A204.1 (cell line): ENCODE results near the gene LRRK1.

ENCODE experiments used
- FAIRE-seq: peaks from 2 replicates; lab custom pipeline; 2012; peaks lifted over from hg19 to GRCh38; lab: Jason Lieb, UNC

Gene LRRK1

GRCh38 chr15:100981086-100981485, 61.9 kb downstream of the LRRK1 start:
- no peak for FAIRE-seq

- FAIRE-seq, result no peak
Observed at GRCh38 chr15:100983221-100983620, 64.1 kb downstream of the LRRK1 start.

GRCh38 chr15:100985401-100985800, 66.2 kb downstream of the LRRK1 start:
- no peak for FAIRE-seq

- no peak for FAIRE-seq
Observed at GRCh38 chr15:100986158-100986896, 67.2 kb downstream of the LRRK1 start.

GRCh38 chr15:100987143-100987542, 68.0 kb downstream of the LRRK1 start:
- FAIRE-seq, result no peak

- no peak for FAIRE-seq
Observed at GRCh38 chr15:100988297-100988696, 69.1 kb downstream of the LRRK1 start.

GRCh38 chr15:100988857-100989256, 69.7 kb downstream of the LRRK1 start:
- no peak for FAIRE-seq

GRCh38 chr15:100994597-100995446, 75.7 kb downstream of the LRRK1 start:
- FAIRE-seq, result no peak

- FAIRE-seq, result no peak
Observed at GRCh38 chr15:100995471-100996430, 76.6 kb downstream of the LRRK1 start.

- FAIRE-seq, result no peak
Observed at GRCh38 chr15:100997442-100997841, 78.3 kb downstream of the LRRK1 start.

- no peak for FAIRE-seq
Observed at GRCh38 chr15:100998630-100999029, 79.5 kb downstream of the LRRK1 start.

- no peak for FAIRE-seq
Observed at GRCh38 chr15:100999369-100999768, 80.2 kb downstream of the LRRK1 start.

- FAIRE-seq, result no peak
Observed at GRCh38 chr15:101000271-101000681, 81.1 kb downstream of the LRRK1 start.

GRCh38 chr15:101001056-101001455, 81.9 kb downstream of the LRRK1 start:
- no peak for FAIRE-seq

GRCh38 chr15:101001796-101002195, 82.6 kb downstream of the LRRK1 start:
- FAIRE-seq, result no peak

- FAIRE-seq, result no peak
Observed at GRCh38 chr15:101003081-101003480, 83.9 kb downstream of the LRRK1 start.

GRCh38 chr15:101003706-101004105, 84.5 kb downstream of the LRRK1 start:
- FAIRE-seq, result no peak

GRCh38 chr15:101004500-101004899, 85.3 kb downstream of the LRRK1 start:
- no peak for FAIRE-seq

- no peak for FAIRE-seq
Observed at GRCh38 chr15:101004986-101005747, 86.0 kb downstream of the LRRK1 start.

GRCh38 chr15:101006931-101007691, 88.0 kb downstream of the LRRK1 start:
- FAIRE-seq, result peak; percentile 76
